ENCODE data around the gene RNF227.

DNA sequence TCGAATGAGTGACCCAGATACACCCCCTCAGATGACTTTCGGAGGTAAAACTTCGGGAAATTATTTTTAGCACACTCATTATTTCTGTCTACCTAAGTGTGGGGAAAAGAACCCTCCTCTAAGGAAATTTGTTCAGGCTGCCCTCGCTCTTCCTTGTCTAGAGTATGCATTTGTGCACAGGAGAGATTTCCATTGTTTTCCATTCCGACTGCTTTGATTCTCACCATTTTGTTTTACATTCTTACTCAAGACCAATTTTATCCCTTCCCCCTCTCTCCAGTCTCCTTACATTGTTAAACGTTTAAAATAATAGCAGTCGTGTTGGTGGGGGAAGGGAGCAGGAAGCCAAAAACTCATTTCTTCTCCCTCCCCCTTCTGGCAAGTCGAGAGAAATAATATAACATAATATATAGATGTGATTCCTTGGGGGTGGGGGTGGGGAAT is 29.0 kb downstream of the RNF227 start:
- TF ChIP-seq, protein P1, sequence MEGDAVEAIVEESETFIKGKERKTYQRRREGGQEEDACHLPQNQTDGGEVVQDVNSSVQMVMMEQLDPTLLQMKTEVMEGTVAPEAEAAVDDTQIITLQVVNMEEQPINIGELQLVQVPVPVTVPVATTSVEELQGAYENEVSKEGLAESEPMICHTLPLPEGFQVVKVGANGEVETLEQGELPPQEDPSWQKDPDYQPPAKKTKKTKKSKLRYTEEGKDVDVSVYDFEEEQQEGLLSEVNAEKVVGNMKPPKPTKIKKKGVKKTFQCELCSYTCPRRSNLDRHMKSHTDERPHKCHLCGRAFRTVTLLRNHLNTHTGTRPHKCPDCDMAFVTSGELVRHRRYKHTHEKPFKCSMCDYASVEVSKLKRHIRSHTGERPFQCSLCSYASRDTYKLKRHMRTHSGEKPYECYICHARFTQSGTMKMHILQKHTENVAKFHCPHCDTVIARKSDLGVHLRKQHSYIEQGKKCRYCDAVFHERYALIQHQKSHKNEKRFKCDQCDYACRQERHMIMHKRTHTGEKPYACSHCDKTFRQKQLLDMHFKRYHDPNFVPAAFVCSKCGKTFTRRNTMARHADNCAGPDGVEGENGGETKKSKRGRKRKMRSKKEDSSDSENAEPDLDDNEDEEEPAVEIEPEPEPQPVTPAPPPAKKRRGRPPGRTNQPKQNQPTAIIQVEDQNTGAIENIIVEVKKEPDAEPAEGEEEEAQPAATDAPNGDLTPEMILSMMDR (conservative IDR thresholded peaks at IDR 0.05; ENCODE audit: low read depth, low read length), result 0 out of 2 replicates have a peak, but pooled peaks have one; percentile 10
- TF ChIP-seq EZH2phosphoT487 (IDR thresholded peaks at IDR 0.05; ENCODE audit: borderline replicate concordance, low read length) (no peak), EZH2 (IDR thresholded peaks at IDR 0.05; ENCODE audit: low read length, unreplicated experiment) (no peak)
